HFF-Myc (cell line): ENCODE results near the gene EMP2.
"Not testable (repeated sequence)": the region's sequence is repeated elsewhere in the genome, so short reads cannot be mapped to it uniquely, and the experiment has no call there.

Source experiments
- DNase-seq: peaks from one replicate; pipeline ENCODE4 v3.0.0-alpha.2; 2011; ENCODE audit warnings: low read depth; ENCODE audit errors: extremely low read depth
- H3K4me3 ChIP-seq: replicated peaks from 2 replicates; pipeline ENCODE4 v1.5.1; 2011; ENCODE audit warnings: low read depth, mild to moderate bottlenecking, control low read depth, low read length
- CTCF ChIP-seq: IDR thresholded peaks from 2 replicates; pipeline ENCODE4 v1.5.1; 2012; ENCODE audit warnings: mild to moderate bottlenecking, low read depth, low read length, control low read depth; ENCODE audit errors: missing control alignments

The EMP2 gene

DNA sequence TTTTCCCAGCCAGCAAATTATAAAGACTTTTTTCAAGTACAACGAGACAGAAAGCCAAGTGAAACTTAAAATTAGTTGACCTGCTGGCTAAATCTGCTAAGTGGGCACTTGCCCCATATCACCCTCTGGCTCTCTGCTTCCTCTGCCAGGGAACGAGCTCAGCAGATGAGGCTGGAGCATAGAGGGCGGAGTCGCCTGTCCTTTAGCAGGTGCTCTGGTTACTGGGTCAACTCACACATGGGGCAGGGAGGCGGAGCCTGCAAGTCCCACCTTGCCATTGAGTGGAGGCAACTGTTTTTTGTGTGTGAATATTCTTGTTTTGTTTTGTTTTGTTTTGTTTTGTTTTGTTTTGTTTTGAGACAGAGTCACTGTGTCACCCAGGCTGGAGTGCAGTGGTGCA is 62.5 kb downstream of the EMP2 start:
- H3K4me3 ChIP-seq: no peak overlapping the region
- no peak for DNase-seq
- no peak for TF ChIP-seq CTCF

DNA sequence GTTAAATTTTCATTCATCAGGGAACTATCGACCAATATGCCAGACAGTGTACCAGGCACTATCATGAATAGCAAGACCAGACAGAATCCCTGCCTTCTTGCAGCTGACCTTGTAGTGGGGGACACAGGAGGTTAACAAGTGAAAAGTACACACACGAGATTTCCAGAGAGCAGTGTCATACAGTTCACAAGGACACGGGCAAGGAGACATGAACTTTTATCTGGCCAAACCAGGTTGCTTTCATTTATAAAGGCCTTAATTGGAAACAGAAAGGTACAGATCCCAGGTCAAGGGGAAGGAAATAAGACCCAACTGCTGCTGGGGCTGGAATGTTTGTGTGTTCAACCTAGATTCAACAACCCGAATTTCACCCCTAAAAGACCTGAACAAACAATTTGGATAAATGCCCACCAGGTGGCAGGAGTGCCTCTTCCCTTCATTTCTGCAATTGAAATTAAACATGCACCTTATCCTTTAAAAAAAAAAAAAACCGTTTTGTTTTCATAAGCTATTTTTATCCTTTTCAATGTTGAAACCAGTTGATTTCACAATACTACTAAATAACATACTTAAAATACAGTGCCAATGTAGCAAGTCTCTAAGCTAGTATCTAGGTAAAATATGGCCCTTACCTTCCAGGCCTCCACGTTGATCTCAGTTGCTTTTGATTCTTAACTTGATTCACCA is 65.9 kb downstream of the EMP2 start:
- peak; percentile 35 for TF ChIP-seq CTCF
- DNase-seq: no peak
- H3K4me3 ChIP-seq: no peak overlapping the region

GRCh38 chr16:10511829-10512228 is 68.6 kb downstream of the EMP2 start:
- no peak overlapping the region for H3K4me3 ChIP-seq
- TF ChIP-seq CTCF: no peak
- no peak for DNase-seq

GRCh38 chr16:10510279-10510678 is 70.1 kb downstream of the EMP2 start:
- TF ChIP-seq CTCF: no peak
- DNase-seq: no peak
- no peak overlapping the region for H3K4me3 ChIP-seq

GRCh38 chr16:10509534-10510025 is 70.8 kb downstream of the EMP2 start:
- H3K4me3 ChIP-seq: no peak overlapping the region
- peak; percentile 76 for TF ChIP-seq CTCF
- DNase-seq: peak; percentile 52

DNA sequence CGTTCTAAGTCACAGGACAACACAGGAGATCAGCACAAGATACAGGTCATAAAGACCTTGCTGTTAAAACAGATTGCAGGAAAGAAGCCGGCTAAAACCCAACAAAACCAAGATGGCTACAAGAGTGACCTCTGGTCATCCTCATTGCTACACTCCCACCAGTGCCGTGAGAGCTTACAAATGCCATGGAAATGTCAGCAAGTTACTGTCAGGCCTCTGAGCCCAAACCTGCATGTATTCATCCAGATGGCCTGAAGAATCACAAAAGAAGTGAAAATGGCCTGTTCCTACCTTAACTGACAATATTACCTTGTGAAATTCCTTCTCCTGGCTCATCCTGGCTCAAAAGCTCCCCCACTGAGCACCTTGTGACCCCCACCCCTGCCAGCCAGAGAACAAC is 75.1 kb downstream of the EMP2 start:
- not testable (repeated sequence) for DNase-seq, H3K4me3 ChIP-seq

GRCh38 chr16:10504404-10504885 is 76.0 kb downstream of the EMP2 start:
- TF ChIP-seq CTCF: no peak
- no peak for DNase-seq
- no peak overlapping the region for H3K4me3 ChIP-seq
